ENCODE data around the gene MINDY4.

The MINDY4 gene

GRCh38 chr7:30920584-30921539 lies 149.6 kb downstream of the MINDY4 start:
- DNase-seq = no peak

GRCh38 chr7:30921540-30922401 lies 150.6 kb downstream of the MINDY4 start:
- DNase-seq = no peak

GRCh38 chr7:30922596-30922995 lies 151.4 kb downstream of the MINDY4 start:
- DNase-seq = no peak

GRCh38 chr7:30923009-30923773 lies 152.0 kb downstream of the MINDY4 start:
- DNase-seq = peak; percentile 2

- peak; percentile 1 for DNase-seq
These were observed 152.7 kb downstream of the MINDY4 start for GRCh38 chr7:30923774-30924413.

- peak; percentile 1 for DNase-seq
These were observed 153.4 kb downstream of the MINDY4 start for GRCh38 chr7:30924624-30925023.

- peak; percentile 0 for DNase-seq
These were observed 153.9 kb downstream of the MINDY4 start for GRCh38 chr7:30925117-30925516.

GRCh38 chr7:30925913-30926312 lies 154.7 kb downstream of the MINDY4 start:
- DNase-seq = no peak

GRCh38 chr7:30926313-30926712 lies 155.1 kb downstream of the MINDY4 start:
- DNase-seq = peak; percentile 0

GRCh38 chr7:30927040-30927439 lies 155.8 kb downstream of the MINDY4 start:
- no peak for DNase-seq

- no peak for DNase-seq
These were observed 156.3 kb downstream of the MINDY4 start for GRCh38 chr7:30927559-30927958.

GRCh38 chr7:30928254-30928872 lies 157.1 kb downstream of the MINDY4 start:
- DNase-seq = peak; percentile 0

GRCh38 chr7:30929686-30930085 lies 158.5 kb downstream of the MINDY4 start:
- DNase-seq = peak; percentile 1

GRCh38 chr7:30930621-30931020 lies 159.4 kb downstream of the MINDY4 start:
- DNase-seq = peak; percentile 1

GRCh38 chr7:30931161-30931928 lies 160.1 kb downstream of the MINDY4 start:
- DNase-seq = no peak

GRCh38 chr7:30931929-30932540 lies 160.8 kb downstream of the MINDY4 start:
- no peak for DNase-seq

- DNase-seq = no peak
These were observed 161.3 kb downstream of the MINDY4 start for GRCh38 chr7:30932562-30932961.

- DNase-seq = no peak
These were observed 162.1 kb downstream of the MINDY4 start for GRCh38 chr7:30933124-30933974.

- no peak for DNase-seq
These were observed 163.0 kb downstream of the MINDY4 start for GRCh38 chr7:30934225-30934624.

All from activated gamma-delta T cell treated with Interleukin-2 at 50 U/mL for 16 hours (primary cell).